Endothelial cell of umbilical vein (primary cell): Measurements from ENCODE around the gene DUSP16. TPM values are rescaled to one million over a fixed set of nuclear protein-coding genes. Genes with fewer than 3 reads are reported as not detected.
"Not testable (repeated sequence)": the region's sequence is repeated elsewhere in the genome, so short reads cannot be mapped to it uniquely, and the experiment has no call there.

Experiments used
- BruUV-seq: library from RNA; stranded (reverse); fragments of 400-500 nt; replicated peaks from 2 replicates; lab custom pipeline; 2021; lab: Mats Ljungman, UMichigan
- CTCF ChIA-PET: fragments of 300-600, 350-600 bp; sonication (Branson Sonifier 250); formaldehyde crosslinking; loops from one replicate; lab custom pipeline; 2021; ENCODE audit warnings: antibody characterized with exemption, inconsistent platforms; lab: Charles Lee
- POLR2A ChIA-PET: fragments of 300-600, 350-600 bp; sonication (Branson Sonifier 250); formaldehyde crosslinking; loops from one replicate; lab custom pipeline; 2021; ENCODE audit warnings: antibody characterized with exemption, inconsistent platforms; lab: Charles Lee
- DNase-seq: peaks from one replicate; pipeline ENCODE4 v3.0.0-alpha.2; 2011; ENCODE audit warnings: low read depth, low spot score
- FAIRE-seq: peaks from 2 replicates; lab custom pipeline; 2011; peaks lifted over from hg19 to GRCh38; lab: Jason Lieb, UNC
- H2AFZ ChIP-seq: 2 replicates; pipeline ENCODE4 v1.6.0; 2012; ENCODE audit warnings: low read depth, low read length, control low read depth, inconsistent platforms
- H3K27ac ChIP-seq: 2 replicates; pipeline ENCODE4 v1.5.1; 2011; ENCODE audit warnings: low read depth, mild to moderate bottlenecking, control low read depth, low read length, moderate library complexity; ENCODE audit not compliant: insufficient read depth
- H3K27me3 ChIP-seq, 2 experiments: 2 replicates each; pipeline versions ENCODE4 v1.6.0 to v1.6.1; 2011; ENCODE audit warnings: low read length in 2 of 2, mixed read lengths in 1 of 2; ENCODE audit not compliant: control insufficient read depth in 2 of 2, insufficient read depth in 2 of 2
- H3K36me3 ChIP-seq, 2 experiments: 2 replicates in 1 of 2; 3 replicates in 1 of 2; pipeline ENCODE4 v1.5.1; 2011; ENCODE audit warnings: low read length in 2 of 2, mild to moderate bottlenecking in 1 of 2, moderate library complexity in 1 of 2; ENCODE audit not compliant: control insufficient read depth in 2 of 2, insufficient read depth in 2 of 2; ENCODE audit errors: extremely low read depth in 1 of 2
- H3K4me1 ChIP-seq: 3 replicates; pipeline ENCODE4 v1.5.1; 2011; ENCODE audit warnings: mild to moderate bottlenecking, low read length; ENCODE audit not compliant: control insufficient read depth, insufficient read depth; ENCODE audit errors: extremely low read depth
- H3K4me2 ChIP-seq: 2 replicates; pipeline ENCODE4 v1.6.1; 2011; ENCODE audit warnings: low read length, control low read depth, mixed read lengths; ENCODE audit not compliant: insufficient read depth
- H3K4me3 ChIP-seq, 3 experiments: fragments of 200-600 bp in 1 of 3; sonication (generic), shearing (Covaris generic) in 1 of 3; replicated peaks in 1 of 3; 2 replicates each; pipeline ENCODE4 v1.5.1; 2011 to 2016; ENCODE audit warnings: control low read depth in 3 of 3, low read length in 3 of 3, mild to moderate bottlenecking in 2 of 3, inconsistent platforms in 1 of 3, low read depth in 1 of 3, moderate library complexity in 1 of 3; ENCODE audit not compliant: insufficient read depth in 1 of 3
- H3K79me2 ChIP-seq: 2 replicates; pipeline ENCODE4 v1.6.0; 2012; ENCODE audit warnings: low read length, inconsistent platforms; ENCODE audit not compliant: control insufficient read depth, insufficient read depth
- H3K9ac ChIP-seq: replicated peaks from 2 replicates; pipeline ENCODE3; 2011; ENCODE audit warnings: low read length, control low read depth; ENCODE audit not compliant: insufficient read depth; ENCODE audit errors: extremely low read depth
- H3K9me1 ChIP-seq: replicated peaks from 3 replicates; pipeline ENCODE4 v1.6.0; 2011; ENCODE audit warnings: mild to moderate bottlenecking, low read length; ENCODE audit not compliant: control insufficient read depth, insufficient read depth; ENCODE audit errors: extremely low read depth
- H3K9me3 ChIP-seq: replicated peaks from 2 replicates; pipeline ENCODE4 v1.5.1; 2012; ENCODE audit warnings: low read length, inconsistent platforms; ENCODE audit not compliant: control insufficient read depth, insufficient read depth
- H4K20me1 ChIP-seq: replicated peaks from 2 replicates; pipeline ENCODE3; 2011; ENCODE audit warnings: mild to moderate bottlenecking, low read length; ENCODE audit not compliant: control insufficient read depth, insufficient read depth; ENCODE audit errors: extremely low read depth
- CTCF ChIP-seq, 2 donors: IDR thresholded peaks; 1 replicate in 1 of 2; 2 replicates in 1 of 2; pipeline ENCODE4 v1.5.1; 2011; ENCODE audit warnings: low read length in 2 of 2, mild to moderate bottlenecking in 2 of 2, moderate library complexity in 2 of 2, control low read depth in 1 of 2, inconsistent platforms in 1 of 2, low read depth in 1 of 2; ENCODE audit not compliant: insufficient read depth in 1 of 2; ENCODE audit errors: extremely low read depth in 1 of 2
- EZH2 ChIP-seq: IDR thresholded peaks from 2 replicates; pipeline ENCODE4 v1.6.1; 2012; ENCODE audit warnings: borderline replicate concordance, low read depth, mild to moderate bottlenecking, moderate library complexity, low read length, inconsistent platforms; ENCODE audit not compliant: severe bottlenecking
- FOS ChIP-seq: IDR thresholded peaks from 2 replicates; pipeline ENCODE4 v1.6.1; 2011; ENCODE audit warnings: mild to moderate bottlenecking, low read length, moderate library complexity, borderline replicate concordance; ENCODE audit not compliant: insufficient read depth
- GATA2 ChIP-seq: IDR thresholded peaks from 2 replicates; pipeline ENCODE4 v1.7.0; 2011; ENCODE audit warnings: low read depth, mild to moderate bottlenecking, moderate library complexity, mixed read lengths, low read length; ENCODE audit not compliant: insufficient read length, insufficient read depth
- JUN ChIP-seq: IDR thresholded peaks from 2 replicates; pipeline ENCODE4 v1.6.1; 2011; ENCODE audit warnings: borderline replicate concordance, low read depth; ENCODE audit not compliant: insufficient read length, insufficient read depth
- MAX ChIP-seq: IDR thresholded peaks from 2 replicates; pipeline ENCODE4 v1.6.1; 2011; ENCODE audit not compliant: insufficient read depth, insufficient read length
- MYC ChIP-seq: IDR thresholded peaks from one replicate; pipeline ENCODE4 v1.6.1; 2011; ENCODE audit warnings: mild to moderate bottlenecking, low read depth, low read length
- POLR2A ChIP-seq: IDR thresholded peaks from 2 replicates; pipeline ENCODE4 v1.6.1; 2012; ENCODE audit warnings: low read depth, mild to moderate bottlenecking, control low read depth, low read length
- POLR2AphosphoS5 ChIP-seq: IDR thresholded peaks from 2 replicates; pipeline ENCODE4 v1.6.1; 2012; ENCODE audit warnings: low read depth, mild to moderate bottlenecking, control low read depth, low read length, moderate library complexity; ENCODE audit not compliant: insufficient read depth
- dilution Hi-C: fragments of 300-500 bp; cut with MboI; formaldehyde crosslinking; loops from one replicate; pipeline ENCODE4 v1.15.0; 2019; ENCODE audit warnings: low sequenced_read_pairs; ENCODE audit not compliant: extremely low pct_ligation_motif_present
- intact Hi-C: fragments of 100-400 bp; cut with micrococcal nuclease; formaldehyde crosslinking; loops from one replicate; pipeline ENCODE4 v1.10.0; 2022
- polyA plus RNA-seq, 4 experiments: library from polyadenylated mRNA; depleted of rRNA in 3 of 4; stranded (reverse) in 3 of 4; unstranded in 1 of 4; fragments of >200 nt; gene quantifications; 2 replicates each; pipeline versions ENCODE4 v1.2.1 to v1.2.3, GENCODE V29; 2011 to 2012; ENCODE audit warnings: missing spikeins in 1 of 4
- total RNA-seq: library from RNA; stranded (reverse); gene quantifications from 2 replicates; pipeline ENCODE4 v1.2.3, GENCODE V29; 2021

DUSP16 gene
- total and polyA plus RNA-seq, 2 donors (not counting 3 experiments of a cell fraction or from before 2014, with no cell fraction given) = 7.4 to 19.5 TPM

GRCh38 chr12:12582193-12582881, 19.7 kb upstream of the DUSP16 start:
- Histone ChIP-seq H3K4me2 (no peak overlapping the region), H3K9ac (no peak overlapping the region), H3K79me2 (no peaks in the 10 kb centered on the region), H3K4me1 (peaks cover 2% of the 10 kb centered on the region), H3K27me3 (peaks cover 4 to 10% of the 10 kb centered on the region in 2 experiments), H2AFZ (no peak overlapping the region), H3K36me3 (no peaks in the 10 kb centered on the region), H4K20me1 (no peaks in the 10 kb centered on the region), H3K9me1 (no peaks in the 10 kb centered on the region), H3K27ac (no peak overlapping the region), H3K9me3 (no peaks in the 10 kb centered on the region), H3K4me3 (no peak overlapping the region)
- ChIA-PET POLR2A (no interaction called here), CTCF (no interaction called here)
- TF ChIP-seq CTCF (IDR thresholded peaks at IDR 0.05; ENCODE audit: extremely low read depth in 1 of 2, insufficient read depth in 1 of 2, low read depth in 1 of 2, low read length in 2 of 2) (no peak), EZH2 (no peak), JUN (no peak), MYC (no peak), FOS (no peak), POLR2AphosphoS5 (no peak), GATA2 (no peak), MAX (no peak), POLR2A (no peak)
- DNase-seq (no peak), FAIRE-seq (no peak)
- intact Hi-C loops (no loop called here), dilution Hi-C loops (no loop called here)
- no TSS peak for BruUV-seq

GRCh38 chr12:12580716-12581115, 18.1 kb upstream of the DUSP16 start:
- H3K36me3 ChIP-seq, dilution Hi-C loops, H3K9me3 ChIP-seq, H3K9me1 ChIP-seq, POLR2A ChIA-PET, FAIRE-seq, intact Hi-C loops, H2AFZ ChIP-seq, H3K79me2 ChIP-seq, H3K4me3 ChIP-seq, DNase-seq, H3K27ac ChIP-seq, H4K20me1 ChIP-seq, BruUV-seq, H3K9ac ChIP-seq, H3K4me1 ChIP-seq, H3K4me2 ChIP-seq, H3K27me3 ChIP-seq, CTCF ChIA-PET: not testable (repeated sequence)
